WTC11 (cell line): ENCODE data around the gene DOCK1. TPM values are rescaled to one million over a fixed set of nuclear protein-coding genes. Genes with fewer than 3 reads are reported as not detected.
A peak's percentile ranks its signal among the peaks of the same experiment; 100 is the strongest.

ENCODE experiments used
- ATAC-seq: fragments of 200-7000 bp; cut with Tn5 transposase; 2 replicates; pipeline ENCODE4 v1.10.0; 2021; ENCODE audit warnings: mild to moderate bottlenecking, moderate library complexity
- CTCF ChIA-PET: fragments of 300-600 bp; sonication (Branson Sonifier 250); formaldehyde crosslinking; loops from one replicate; lab custom pipeline; 2021; ENCODE audit warnings: antibody characterized with exemption; lab: Charles Lee
- POLR2A ChIA-PET: fragments of 350-600 bp; sonication (Branson Sonifier 250); formaldehyde crosslinking; loops from one replicate; lab custom pipeline; 2021; ENCODE audit warnings: antibody characterized with exemption; lab: Charles Lee
- DNase-seq: peaks from one replicate; pipeline ENCODE4 v3.0.0; 2021; ENCODE audit warnings: low spot score
- H3K27ac Mint-ChIP-seq: 2 replicates; pipeline ENCODE4 v1.8.0; 2021; ENCODE audit warnings: mixed read lengths
- H3K27me3 Mint-ChIP-seq: 2 replicates; pipeline ENCODE4 v1.8.0; 2021; ENCODE audit warnings: low read depth, mild to moderate bottlenecking, moderate library complexity, mixed read lengths
- H3K36me3 Mint-ChIP-seq: 2 replicates; pipeline ENCODE4 v1.8.0; 2021; ENCODE audit warnings: mixed read lengths
- H3K4me1 Mint-ChIP-seq: 2 replicates; pipeline ENCODE4 v1.8.0; 2022; ENCODE audit warnings: mixed read lengths
- H3K4me3 Mint-ChIP-seq: 2 replicates; pipeline ENCODE4 v1.8.0; 2021; ENCODE audit warnings: mild to moderate bottlenecking, moderate library complexity, mixed read lengths
- H3K9me3 Mint-ChIP-seq: 2 replicates; pipeline ENCODE4 v1.8.0; 2021; ENCODE audit warnings: mixed read lengths
- ATF1 ChIP-seq: sonication (generic); formaldehyde crosslinking; IDR thresholded peaks from 2 replicates; pipeline ENCODE4 v1.8.1; 2023; ENCODE audit warnings: mild to moderate bottlenecking, moderate library complexity, missing genetic modification reagents
- ATF2 ChIP-seq: sonication (generic); formaldehyde crosslinking; IDR thresholded peaks from 2 replicates; pipeline ENCODE4 v1.8.1; 2022; ENCODE audit warnings: low read depth, missing genetic modification reagents, borderline replicate concordance
- CBFB ChIP-seq: sonication (generic); formaldehyde crosslinking; IDR thresholded peaks from 2 replicates; pipeline ENCODE4 v1.8.1; 2022; ENCODE audit warnings: mild to moderate bottlenecking, low read depth, missing genetic modification reagents
- CTCF ChIP-seq: fragments of 200-600 bp; IDR thresholded peaks from 2 replicates; pipeline ENCODE4 v1.8.0; 2022; ENCODE audit warnings: antibody characterized with exemption
- ELF4 ChIP-seq: sonication (generic); formaldehyde crosslinking; IDR thresholded peaks from 2 replicates; pipeline ENCODE4 v1.8.1; 2022; ENCODE audit warnings: low read depth, mild to moderate bottlenecking, moderate library complexity, missing genetic modification reagents
- ERG ChIP-seq: fragments of 250-450 bp; sonication (Bioruptor Pico); IDR thresholded peaks from 2 replicates; pipeline ENCODE4 v1.8.0; 2021; ENCODE audit warnings: mild to moderate bottlenecking
- JUN ChIP-seq: sonication (generic); formaldehyde crosslinking; IDR thresholded peaks from 2 replicates; pipeline ENCODE4 v1.8.0; 2023; ENCODE audit warnings: mild to moderate bottlenecking, missing genetic modification reagents
- MLX ChIP-seq: sonication (generic); formaldehyde crosslinking; IDR thresholded peaks from 2 replicates; pipeline ENCODE4 v1.8.1; 2023; ENCODE audit warnings: mild to moderate bottlenecking, missing genetic modification reagents, moderate library complexity
- MXD4 ChIP-seq: fragments of 250-450 bp; sonication (Bioruptor Pico); IDR thresholded peaks from 2 replicates; pipeline ENCODE4 v1.8.0; 2021; ENCODE audit warnings: mild to moderate bottlenecking, moderate library complexity, borderline replicate concordance
- NFE2L1 ChIP-seq: sonication (generic); formaldehyde crosslinking; IDR thresholded peaks from 2 replicates; pipeline ENCODE4 v1.8.1; 2023; ENCODE audit warnings: missing genetic modification reagents
- NFYB ChIP-seq: sonication (generic); formaldehyde crosslinking; conservative IDR thresholded peaks from 2 replicates; pipeline ENCODE4 v1.8.0; 2022; ENCODE audit warnings: low read depth, missing genetic modification reagents
- NR2C2 ChIP-seq: sonication (generic); formaldehyde crosslinking; IDR thresholded peaks from 2 replicates; pipeline ENCODE4 v1.8.0; 2022; ENCODE audit warnings: mild to moderate bottlenecking, missing genetic modification reagents
- RELA ChIP-seq: sonication (generic); formaldehyde crosslinking; IDR thresholded peaks from 2 replicates; pipeline ENCODE4 v1.8.1; 2022; ENCODE audit warnings: missing genetic modification reagents, mild to moderate bottlenecking, borderline replicate concordance
- TEAD1 ChIP-seq: sonication (generic); formaldehyde crosslinking; IDR thresholded peaks from 2 replicates; pipeline ENCODE4 v1.8.0; 2022; ENCODE audit warnings: mild to moderate bottlenecking, missing genetic modification reagents
- ZBTB21 ChIP-seq: sonication (generic); formaldehyde crosslinking; IDR thresholded peaks from 2 replicates; pipeline ENCODE4 v1.8.1; 2023; ENCODE audit warnings: mild to moderate bottlenecking, missing genetic modification reagents, borderline replicate concordance
- ZNF219 ChIP-seq: sonication (generic); formaldehyde crosslinking; IDR thresholded peaks from 2 replicates; pipeline ENCODE4 v1.8.0; 2023; ENCODE audit warnings: missing genetic modification reagents, mild to moderate bottlenecking, borderline replicate concordance
- ZNF512 ChIP-seq: sonication (generic); formaldehyde crosslinking; IDR thresholded peaks from 2 replicates; pipeline ENCODE4 v1.8.1; 2022; ENCODE audit warnings: missing genetic modification reagents, borderline replicate concordance
- total RNA-seq: library from RNA; stranded (reverse); gene quantifications from 3 replicates; pipeline ENCODE4 v1.2.3, GENCODE V29; 2021
- TF ChIP-seq, protein P1 (sequence below): sonication (generic); formaldehyde crosslinking; IDR thresholded peaks from 2 replicates; pipeline ENCODE4 v1.8.0; 2023; ENCODE audit warnings: missing genetic modification reagents, mild to moderate bottlenecking, borderline replicate concordance
- TF ChIP-seq, protein P2 (sequence below): sonication (generic); formaldehyde crosslinking; IDR thresholded peaks from 2 replicates; pipeline ENCODE4 v1.8.1; 2022; ENCODE audit warnings: low read depth, mild to moderate bottlenecking, moderate library complexity, missing genetic modification reagents, borderline replicate concordance
- TF ChIP-seq, protein P3 (sequence below): sonication (generic); formaldehyde crosslinking; IDR thresholded peaks from 2 replicates; pipeline ENCODE4 v1.8.1; 2023; ENCODE audit warnings: mild to moderate bottlenecking, missing genetic modification reagents, moderate library complexity
- TF ChIP-seq, protein P4 (sequence below): sonication (generic); formaldehyde crosslinking; IDR thresholded peaks from 2 replicates; pipeline ENCODE4 v1.8.0; 2022; ENCODE audit warnings: mild to moderate bottlenecking, missing genetic modification reagents

Gene DOCK1
- total RNA-seq, 1 experiment from 2014 or later, result 52.1 TPM

GRCh38 chr10:126956712-126957108 lies 51.5 kb downstream of the DOCK1 start:
- Mint-ChIP-seq H3K4me1 (peaks cover 42% of the 10 kb centered on the region), H3K9me3 (no peaks in the 10 kb centered on the region), H3K36me3 (no peaks in the 10 kb centered on the region), H3K27me3 (no peaks in the 10 kb centered on the region), H3K4me3 (no peak overlapping the region), H3K27ac (no peak overlapping the region)
- ChIA-PET CTCF (interaction anchor here (0.7 kb wide), 1 partner anchor 79 kb away, joined by 4 read pairs; no protein-coding TSS in a partner anchor), POLR2A (no interaction called here)
- no peak for DNase-seq
- no peak for TF ChIP-seq TEAD1 (CRISPR knock-in tag)
- TF ChIP-seq, protein P1, sequence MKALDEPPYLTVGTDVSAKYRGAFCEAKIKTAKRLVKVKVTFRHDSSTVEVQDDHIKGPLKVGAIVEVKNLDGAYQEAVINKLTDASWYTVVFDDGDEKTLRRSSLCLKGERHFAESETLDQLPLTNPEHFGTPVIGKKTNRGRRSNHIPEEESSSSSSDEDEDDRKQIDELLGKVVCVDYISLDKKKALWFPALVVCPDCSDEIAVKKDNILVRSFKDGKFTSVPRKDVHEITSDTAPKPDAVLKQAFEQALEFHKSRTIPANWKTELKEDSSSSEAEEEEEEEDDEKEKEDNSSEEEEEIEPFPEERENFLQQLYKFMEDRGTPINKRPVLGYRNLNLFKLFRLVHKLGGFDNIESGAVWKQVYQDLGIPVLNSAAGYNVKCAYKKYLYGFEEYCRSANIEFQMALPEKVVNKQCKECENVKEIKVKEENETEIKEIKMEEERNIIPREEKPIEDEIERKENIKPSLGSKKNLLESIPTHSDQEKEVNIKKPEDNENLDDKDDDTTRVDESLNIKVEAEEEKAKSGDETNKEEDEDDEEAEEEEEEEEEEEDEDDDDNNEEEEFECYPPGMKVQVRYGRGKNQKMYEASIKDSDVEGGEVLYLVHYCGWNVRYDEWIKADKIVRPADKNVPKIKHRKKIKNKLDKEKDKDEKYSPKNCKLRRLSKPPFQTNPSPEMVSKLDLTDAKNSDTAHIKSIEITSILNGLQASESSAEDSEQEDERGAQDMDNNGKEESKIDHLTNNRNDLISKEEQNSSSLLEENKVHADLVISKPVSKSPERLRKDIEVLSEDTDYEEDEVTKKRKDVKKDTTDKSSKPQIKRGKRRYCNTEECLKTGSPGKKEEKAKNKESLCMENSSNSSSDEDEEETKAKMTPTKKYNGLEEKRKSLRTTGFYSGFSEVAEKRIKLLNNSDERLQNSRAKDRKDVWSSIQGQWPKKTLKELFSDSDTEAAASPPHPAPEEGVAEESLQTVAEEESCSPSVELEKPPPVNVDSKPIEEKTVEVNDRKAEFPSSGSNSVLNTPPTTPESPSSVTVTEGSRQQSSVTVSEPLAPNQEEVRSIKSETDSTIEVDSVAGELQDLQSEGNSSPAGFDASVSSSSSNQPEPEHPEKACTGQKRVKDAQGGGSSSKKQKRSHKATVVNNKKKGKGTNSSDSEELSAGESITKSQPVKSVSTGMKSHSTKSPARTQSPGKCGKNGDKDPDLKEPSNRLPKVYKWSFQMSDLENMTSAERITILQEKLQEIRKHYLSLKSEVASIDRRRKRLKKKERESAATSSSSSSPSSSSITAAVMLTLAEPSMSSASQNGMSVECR (CRISPR knock-in tag), result no peak
- TF ChIP-seq MXD4 (CRISPR knock-in tag), result no peak
- no peak for TF ChIP-seq NR2C2 (CRISPR knock-in tag)
- no peak for TF ChIP-seq ZBTB21 (CRISPR knock-in tag)
- TF ChIP-seq, protein P2, sequence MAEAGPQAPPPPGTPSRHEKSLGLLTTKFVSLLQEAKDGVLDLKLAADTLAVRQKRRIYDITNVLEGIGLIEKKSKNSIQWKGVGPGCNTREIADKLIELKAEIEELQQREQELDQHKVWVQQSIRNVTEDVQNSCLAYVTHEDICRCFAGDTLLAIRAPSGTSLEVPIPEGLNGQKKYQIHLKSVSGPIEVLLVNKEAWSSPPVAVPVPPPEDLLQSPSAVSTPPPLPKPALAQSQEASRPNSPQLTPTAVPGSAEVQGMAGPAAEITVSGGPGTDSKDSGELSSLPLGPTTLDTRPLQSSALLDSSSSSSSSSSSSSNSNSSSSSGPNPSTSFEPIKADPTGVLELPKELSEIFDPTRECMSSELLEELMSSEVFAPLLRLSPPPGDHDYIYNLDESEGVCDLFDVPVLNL (CRISPR knock-in tag), result no peak
- TF ChIP-seq NFE2L1 (CRISPR knock-in tag), result no peak
- TF ChIP-seq ELF4 (CRISPR knock-in tag), result no peak
- no peak for TF ChIP-seq MLX (CRISPR knock-in tag)
- peak; percentile 17; the same call in 1 of the 2 replicates for ATAC-seq

GRCh38 chr10:126957111-126957510 lies 51.9 kb downstream of the DOCK1 start:
- no peak overlapping the region for H3K4me3 Mint-ChIP-seq
- POLR2A ChIA-PET, result no interaction called here
- ATAC-seq (no peak), DNase-seq (no peak)
- no peaks in the 10 kb centered on the region for H3K27me3 Mint-ChIP-seq
- peaks cover 42% of the 10 kb centered on the region for H3K4me1 Mint-ChIP-seq
- H3K36me3 Mint-ChIP-seq, result no peaks in the 10 kb centered on the region
- CTCF ChIA-PET, result no interaction called here
- no peaks in the 10 kb centered on the region for H3K9me3 Mint-ChIP-seq
- H3K27ac Mint-ChIP-seq, result no peak overlapping the region
- TF ChIP-seq ATF2 (no peak), JUN (CRISPR knock-in tag) (no peak), NFYB (CRISPR knock-in tag) (no peak), CBFB (CRISPR knock-in tag) (no peak), ERG (CRISPR knock-in tag) (no peak), ZNF219 (no peak), ZNF512 (CRISPR knock-in tag) (no peak), ATF1 (CRISPR knock-in tag) (no peak), RELA (CRISPR knock-in tag) (no peak), TEAD1 (CRISPR knock-in tag) (no peak), CTCF (no peak)
- TF ChIP-seq, protein P3, sequence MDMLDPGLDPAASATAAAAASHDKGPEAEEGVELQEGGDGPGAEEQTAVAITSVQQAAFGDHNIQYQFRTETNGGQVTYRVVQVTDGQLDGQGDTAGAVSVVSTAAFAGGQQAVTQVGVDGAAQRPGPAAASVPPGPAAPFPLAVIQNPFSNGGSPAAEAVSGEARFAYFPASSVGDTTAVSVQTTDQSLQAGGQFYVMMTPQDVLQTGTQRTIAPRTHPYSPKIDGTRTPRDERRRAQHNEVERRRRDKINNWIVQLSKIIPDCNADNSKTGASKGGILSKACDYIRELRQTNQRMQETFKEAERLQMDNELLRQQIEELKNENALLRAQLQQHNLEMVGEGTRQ (CRISPR knock-in tag), result no peak
- TF ChIP-seq, protein P4, sequence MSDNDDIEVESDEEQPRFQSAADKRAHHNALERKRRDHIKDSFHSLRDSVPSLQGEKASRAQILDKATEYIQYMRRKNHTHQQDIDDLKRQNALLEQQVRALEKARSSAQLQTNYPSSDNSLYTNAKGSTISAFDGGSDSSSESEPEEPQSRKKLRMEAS (CRISPR knock-in tag), result no peak
